Mucosa of stomach (tissue), 1 donor: ENCODE measurements around the gene GFOD1.

Source experiments
- H3K27me3 ChIP-seq: one replicate; pipeline ENCODE4 v1.7.0; 2013; ENCODE audit warnings: mild to moderate bottlenecking, low read length; ENCODE audit not compliant: control insufficient read depth, insufficient read depth
- H3K36me3 ChIP-seq: one replicate; pipeline ENCODE4 v1.7.0; 2013; ENCODE audit warnings: low read length; ENCODE audit not compliant: control insufficient read depth, insufficient read depth
- H3K4me1 ChIP-seq: one replicate; pipeline ENCODE4 v1.7.0; 2013; ENCODE audit warnings: mild to moderate bottlenecking, low read length; ENCODE audit not compliant: control insufficient read depth, insufficient read depth
- H3K4me3 ChIP-seq: one replicate; pipeline ENCODE4 v1.7.0; 2013; ENCODE audit warnings: low read length
- H3K9ac ChIP-seq: one replicate; pipeline ENCODE4 v1.7.0; 2013; ENCODE audit warnings: mild to moderate bottlenecking, low read length, moderate library complexity
- H3K9me3 ChIP-seq: one replicate; pipeline ENCODE4 v1.7.0; 2013; ENCODE audit warnings: mild to moderate bottlenecking, low read length, moderate library complexity; ENCODE audit not compliant: control insufficient read depth
- donor health status: Pancreatic carcinoma.

The GFOD1 gene

DNA sequence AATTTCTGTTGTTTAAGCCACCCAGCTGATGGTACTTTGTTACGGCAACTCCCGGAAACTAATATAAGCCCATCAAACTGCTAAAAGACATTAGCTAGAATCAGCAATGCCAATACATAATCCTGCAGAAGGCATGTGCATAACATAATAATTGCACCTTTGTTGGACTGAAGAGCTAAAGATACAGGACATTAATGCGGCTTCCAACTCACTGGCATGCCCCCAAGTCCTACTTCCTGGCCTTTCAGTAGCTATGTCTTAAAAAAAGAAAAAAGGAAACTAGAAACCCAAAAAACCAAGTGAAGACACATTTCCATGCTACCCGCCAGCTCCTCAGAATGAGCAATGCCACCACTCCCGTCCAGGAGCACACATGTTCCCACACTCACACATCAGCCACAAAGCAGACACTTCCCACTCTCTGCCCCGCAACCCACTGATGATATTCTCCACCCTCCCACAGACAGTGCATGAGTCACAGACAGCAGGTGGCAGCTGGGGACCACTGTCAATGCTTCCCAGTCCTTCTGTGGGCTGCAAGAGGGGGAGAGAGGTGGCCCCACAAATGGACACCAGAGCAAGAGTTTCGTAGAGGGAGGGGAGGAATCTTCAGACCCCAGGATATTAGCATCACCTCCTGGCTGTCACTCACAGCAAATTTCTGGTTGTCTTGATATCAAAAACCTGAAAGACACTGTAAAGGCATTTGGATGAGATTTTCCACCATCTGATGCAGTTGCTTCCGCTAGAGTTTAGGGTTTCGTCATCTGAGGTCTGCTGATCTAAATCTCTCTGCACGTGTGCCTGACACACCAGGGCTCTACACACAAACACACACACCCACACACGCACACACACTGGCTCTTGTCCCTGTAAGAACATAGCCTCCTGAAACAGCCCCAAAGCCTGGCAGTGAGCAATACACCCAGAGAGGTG lies 32.8 kb downstream of the GFOD1 start:
- no peaks in the 10 kb centered on the region for H3K36me3 ChIP-seq
- H3K4me1 ChIP-seq, result peaks cover 20% of the 10 kb centered on the region
- no peaks in the 10 kb centered on the region for H3K9me3 ChIP-seq
- H3K4me3 ChIP-seq, result no peak overlapping the region
- H3K9ac ChIP-seq, result no peak overlapping the region
- H3K27me3 ChIP-seq, result no peaks in the 10 kb centered on the region

DNA sequence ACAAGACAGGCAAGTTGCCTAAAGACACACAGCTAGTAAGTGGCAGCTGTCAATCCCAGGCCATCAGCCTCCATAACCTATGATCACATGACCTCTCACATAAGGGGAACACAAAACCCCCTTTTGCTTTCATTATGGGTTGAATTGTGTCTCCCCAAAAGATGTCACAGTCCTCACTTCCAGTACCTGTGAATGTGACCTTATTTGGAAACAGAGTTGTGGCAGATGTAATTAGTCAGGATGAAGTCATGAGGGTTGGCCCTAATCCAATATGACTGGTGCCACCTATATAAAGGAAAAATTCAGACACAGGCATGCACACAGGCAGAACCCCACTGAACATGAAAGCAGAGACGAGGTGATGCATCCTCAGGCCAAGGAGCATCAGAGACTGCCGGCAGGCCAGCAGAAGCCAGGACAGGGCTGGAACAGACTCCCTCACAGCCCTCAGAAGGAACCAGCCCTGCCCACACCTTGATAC lies 33.6 kb downstream of the GFOD1 start:
- H3K4me3 ChIP-seq, result no peak overlapping the region
- H3K9me3 ChIP-seq, result no peaks in the 10 kb centered on the region
- no peaks in the 10 kb centered on the region for H3K27me3 ChIP-seq
- no peaks in the 10 kb centered on the region for H3K36me3 ChIP-seq
- H3K4me1 ChIP-seq, result peaks cover 23% of the 10 kb centered on the region
- H3K9ac ChIP-seq, result no peak overlapping the region

DNA sequence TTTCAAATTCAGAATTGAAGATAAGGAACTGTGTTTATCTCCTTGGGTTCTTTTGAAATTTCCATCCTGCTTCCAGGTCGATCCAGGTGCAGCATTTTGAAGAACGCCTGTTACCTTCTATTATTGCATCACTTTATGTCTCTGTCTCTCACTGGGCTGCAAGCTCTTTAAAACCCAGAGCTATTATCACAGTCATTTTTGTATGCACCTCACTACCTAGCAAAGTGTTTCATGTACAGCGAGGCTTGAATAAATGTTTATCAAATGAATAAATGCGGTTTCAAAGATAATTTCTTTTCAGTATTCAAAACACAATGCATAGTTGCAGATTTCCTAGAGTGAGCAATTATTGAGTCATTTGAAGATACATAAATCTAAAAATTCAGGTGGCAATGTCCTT lies 34.2 kb downstream of the GFOD1 start:
- no peaks in the 10 kb centered on the region for H3K27me3 ChIP-seq
- H3K9ac ChIP-seq, result no peak overlapping the region
- peaks cover 28% of the 10 kb centered on the region for H3K4me1 ChIP-seq
- no peaks in the 10 kb centered on the region for H3K36me3 ChIP-seq
- no peak overlapping the region for H3K4me3 ChIP-seq
- no peaks in the 10 kb centered on the region for H3K9me3 ChIP-seq

GRCh38 chr6:13452346-13453117 lies 34.9 kb downstream of the GFOD1 start:
- H3K36me3 ChIP-seq, result no peaks in the 10 kb centered on the region
- H3K9ac ChIP-seq, result no peak overlapping the region
- H3K9me3 ChIP-seq, result no peaks in the 10 kb centered on the region
- peaks cover 28% of the 10 kb centered on the region for H3K4me1 ChIP-seq
- no peak overlapping the region for H3K4me3 ChIP-seq
- H3K27me3 ChIP-seq, result no peaks in the 10 kb centered on the region

GRCh38 chr6:13451181-13451895 lies 36.1 kb downstream of the GFOD1 start:
- H3K27me3 ChIP-seq, result no peaks in the 10 kb centered on the region
- H3K36me3 ChIP-seq, result no peaks in the 10 kb centered on the region
- no peak overlapping the region for H3K9ac ChIP-seq
- H3K4me1 ChIP-seq, result peaks cover 28% of the 10 kb centered on the region
- no peak overlapping the region for H3K4me3 ChIP-seq
- no peaks in the 10 kb centered on the region for H3K9me3 ChIP-seq

DNA sequence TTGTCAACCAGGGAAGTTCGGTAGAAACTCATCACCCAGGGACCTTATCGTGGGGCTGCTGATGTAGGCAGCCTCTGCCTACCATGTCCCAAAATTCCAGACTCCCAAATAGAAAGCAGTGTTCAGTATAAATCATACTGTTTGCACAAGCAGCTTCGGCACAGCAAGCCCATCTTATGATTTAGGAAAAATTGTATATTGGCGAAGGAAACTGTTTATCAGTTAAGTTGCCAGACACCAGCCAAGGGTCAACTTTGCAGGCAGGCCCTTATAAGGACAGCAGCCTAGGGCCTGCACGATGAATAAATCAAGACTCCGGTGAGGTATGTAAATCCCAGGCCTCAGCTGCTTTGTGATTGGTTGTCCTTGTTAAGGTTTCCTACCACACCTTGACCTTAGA lies 36.8 kb downstream of the GFOD1 start:
- no peaks in the 10 kb centered on the region for H3K9me3 ChIP-seq
- peaks cover 26% of the 10 kb centered on the region for H3K4me1 ChIP-seq
- H3K27me3 ChIP-seq, result no peaks in the 10 kb centered on the region
- no peak overlapping the region for H3K9ac ChIP-seq
- H3K36me3 ChIP-seq, result no peaks in the 10 kb centered on the region
- H3K4me3 ChIP-seq, result no peak overlapping the region

DNA sequence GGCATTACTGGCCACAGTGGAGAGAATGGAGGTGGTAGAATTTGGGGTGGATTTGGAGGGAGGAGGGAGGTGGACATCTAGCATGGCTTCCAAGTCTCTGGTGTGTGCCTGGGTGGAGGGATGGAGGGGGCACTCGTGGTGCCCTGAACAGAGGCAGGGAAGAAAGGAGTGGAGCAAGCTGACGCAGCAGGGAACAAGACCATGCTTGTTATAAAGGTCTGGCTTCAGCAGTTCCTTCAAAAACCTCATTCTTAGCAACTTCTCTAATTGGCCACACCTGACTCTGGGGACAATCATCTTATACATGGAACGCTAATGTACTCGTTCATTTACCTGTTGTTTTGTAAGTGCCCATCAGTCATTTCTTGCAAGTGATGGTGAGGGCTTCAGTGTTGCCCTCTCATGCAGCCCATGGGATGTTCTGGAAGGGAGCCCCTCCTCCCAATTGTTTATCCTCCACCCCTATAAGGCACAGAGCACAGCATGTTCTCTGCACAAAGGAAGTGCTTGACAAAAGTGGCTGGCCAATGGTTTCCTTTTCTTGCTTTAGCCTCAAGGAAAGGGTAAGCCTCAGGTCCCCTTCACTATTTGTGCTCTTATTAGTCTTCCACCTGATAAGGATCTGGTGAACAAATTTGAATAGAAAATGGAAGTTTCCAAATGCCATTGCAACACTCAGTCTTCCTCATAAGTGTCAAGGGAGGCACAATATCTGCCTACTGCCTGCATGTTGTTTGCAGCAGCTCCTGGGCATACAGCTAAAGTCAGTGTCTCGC lies 39.3 kb downstream of the GFOD1 start:
- no peaks in the 10 kb centered on the region for H3K36me3 ChIP-seq
- H3K4me1 ChIP-seq, result peaks cover 7% of the 10 kb centered on the region
- no peaks in the 10 kb centered on the region for H3K27me3 ChIP-seq
- H3K9me3 ChIP-seq, result no peaks in the 10 kb centered on the region
- no peak overlapping the region for H3K9ac ChIP-seq
- no peak overlapping the region for H3K4me3 ChIP-seq

- no peak overlapping the region for H3K4me3 ChIP-seq
- no peaks in the 10 kb centered on the region for H3K9me3 ChIP-seq
- H3K27me3 ChIP-seq, result no peaks in the 10 kb centered on the region
- no peaks in the 10 kb centered on the region for H3K36me3 ChIP-seq
- H3K4me1 ChIP-seq, result peaks cover 7% of the 10 kb centered on the region
- no peak overlapping the region for H3K9ac ChIP-seq
Measured at GRCh38 chr6:13446381-13446780, 41.0 kb downstream of the GFOD1 start.

DNA sequence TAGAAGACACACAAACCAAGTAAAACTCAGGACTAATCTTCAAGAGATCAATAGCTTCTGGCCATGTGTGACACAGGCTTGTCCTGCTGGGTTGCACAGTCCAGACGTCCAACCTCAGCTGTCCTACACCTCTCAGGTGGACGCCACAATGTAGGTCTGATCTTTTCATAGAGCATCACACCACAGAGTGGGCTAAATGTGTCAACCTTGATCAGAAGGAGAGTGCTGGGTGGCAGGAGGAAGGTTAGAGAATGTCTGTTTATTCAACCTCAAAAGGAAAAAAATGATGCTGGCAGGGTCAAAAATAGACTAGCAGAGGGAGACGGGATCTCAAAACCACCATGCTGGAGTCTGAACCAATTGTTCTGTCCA lies 41.7 kb downstream of the GFOD1 start:
- no peaks in the 10 kb centered on the region for H3K27me3 ChIP-seq

GRCh38 chr6:13445005-13445743 lies 42.2 kb downstream of the GFOD1 start:
- H3K27me3 ChIP-seq, result no peaks in the 10 kb centered on the region
- no peak overlapping the region for H3K9ac ChIP-seq
- no peaks in the 10 kb centered on the region for H3K36me3 ChIP-seq
- H3K4me1 ChIP-seq, result peaks cover 7% of the 10 kb centered on the region
- no peaks in the 10 kb centered on the region for H3K9me3 ChIP-seq
- no peak overlapping the region for H3K4me3 ChIP-seq

More for the DNA sequence above, 41.7 kb downstream of the GFOD1 start:
- no peaks in the 10 kb centered on the region for H3K36me3 ChIP-seq
- H3K9me3 ChIP-seq, result no peaks in the 10 kb centered on the region
- peaks cover 7% of the 10 kb centered on the region for H3K4me1 ChIP-seq
- no peak overlapping the region for H3K4me3 ChIP-seq
- no peak overlapping the region for H3K9ac ChIP-seq

GRCh38 chr6:13444604-13445003 lies 42.8 kb downstream of the GFOD1 start:
- Histone ChIP-seq H3K27me3 (no peaks in the 10 kb centered on the region), H3K36me3 (no peaks in the 10 kb centered on the region), H3K4me3 (no peak overlapping the region), H3K9ac (no peak overlapping the region), H3K9me3 (no peaks in the 10 kb centered on the region), H3K4me1 (peaks cover 7% of the 10 kb centered on the region)
